Measurements from ENCODE around the gene DOCK10.

DNA sequence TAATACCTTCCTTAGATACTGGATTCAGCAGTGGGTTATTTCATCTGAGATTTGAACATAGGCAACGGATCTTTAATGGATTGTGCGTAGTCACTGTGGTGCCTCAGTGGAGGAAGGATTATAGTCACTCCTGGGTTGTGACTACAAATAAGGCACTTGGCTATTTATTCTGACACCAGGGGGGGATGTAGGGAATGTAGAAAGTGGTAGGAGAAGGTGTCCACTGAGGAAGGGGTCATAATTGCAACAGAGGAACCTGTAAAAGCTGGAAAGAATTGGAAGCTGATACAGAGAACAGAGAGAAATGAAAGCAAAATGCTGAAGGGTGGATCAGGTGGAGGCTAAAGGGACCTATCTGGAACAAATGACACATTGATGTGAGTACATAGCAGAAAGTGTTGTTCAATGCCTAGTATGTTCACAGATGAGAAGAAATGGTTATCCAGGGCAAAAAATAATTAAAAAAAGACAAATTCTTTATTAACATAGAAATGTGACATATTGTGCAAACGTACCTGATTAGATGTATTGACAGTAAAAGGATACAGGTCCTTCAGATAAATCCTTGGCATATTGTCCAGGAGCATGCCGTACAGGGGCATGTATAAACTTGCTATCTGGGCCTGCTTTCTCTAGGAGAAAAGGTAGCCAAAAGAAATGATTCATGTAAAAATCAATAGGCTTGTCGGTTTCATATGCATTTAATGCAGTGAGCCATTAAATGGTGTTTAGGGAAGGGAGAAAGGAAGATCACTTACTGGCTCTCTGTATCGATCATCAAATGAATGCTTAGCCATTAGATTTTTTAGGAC, 234.9 kb downstream of the DOCK10 start:
- TF ChIP-seq ZC3H10 (CRISPR knock-in tag; IDR thresholded peaks at IDR 0.05), result no peak
- TF ChIP-seq, protein P1, sequence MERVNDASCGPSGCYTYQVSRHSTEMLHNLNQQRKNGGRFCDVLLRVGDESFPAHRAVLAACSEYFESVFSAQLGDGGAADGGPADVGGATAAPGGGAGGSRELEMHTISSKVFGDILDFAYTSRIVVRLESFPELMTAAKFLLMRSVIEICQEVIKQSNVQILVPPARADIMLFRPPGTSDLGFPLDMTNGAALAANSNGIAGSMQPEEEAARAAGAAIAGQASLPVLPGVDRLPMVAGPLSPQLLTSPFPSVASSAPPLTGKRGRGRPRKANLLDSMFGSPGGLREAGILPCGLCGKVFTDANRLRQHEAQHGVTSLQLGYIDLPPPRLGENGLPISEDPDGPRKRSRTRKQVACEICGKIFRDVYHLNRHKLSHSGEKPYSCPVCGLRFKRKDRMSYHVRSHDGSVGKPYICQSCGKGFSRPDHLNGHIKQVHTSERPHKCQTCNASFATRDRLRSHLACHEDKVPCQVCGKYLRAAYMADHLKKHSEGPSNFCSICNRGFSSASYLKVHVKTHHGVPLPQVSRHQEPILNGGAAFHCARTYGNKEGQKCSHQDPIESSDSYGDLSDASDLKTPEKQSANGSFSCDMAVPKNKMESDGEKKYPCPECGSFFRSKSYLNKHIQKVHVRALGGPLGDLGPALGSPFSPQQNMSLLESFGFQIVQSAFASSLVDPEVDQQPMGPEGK (CRISPR knock-in tag; IDR thresholded peaks at IDR 0.05; ENCODE audit: borderline replicate concordance), result no peak
